Measurements from ENCODE around the gene TSPO2. TPM values are rescaled to one million over a fixed set of nuclear protein-coding genes. Genes with fewer than 3 reads are reported as not detected.

Gene TSPO2
- total RNA-seq, 4 donors from 2014 or later: not detected

GRCh38 chr6:41062056-41062455 is 19.8 kb downstream of the TSPO2 start:
- H3K36me3 ChIP-seq: peaks cover 0 to 64% (median 27%) of the 10 kb centered on the region in 4 donors
- no peaks in the 10 kb centered on the region for H3K9me3 ChIP-seq
- H3K4me3 ChIP-seq: no peak overlapping the region
- H3K4me1 ChIP-seq: peaks cover 33 to 63% (median 41%) of the 10 kb centered on the region in 4 donors
- no peaks in the 10 kb centered on the region for H3K27me3 ChIP-seq
- H3K27ac ChIP-seq (replicated peaks in 1 of 4): no peak overlapping the region
- 56% methylated on average over 1 of the region's 1 CpG for WGBS
- TF ChIP-seq POLR2AphosphoS5 (IDR thresholded peaks at IDR 0.05) (no peak), EP300 (IDR thresholded peaks at IDR 0.05) (no peak), POLR2A (IDR thresholded peaks at IDR 0.05; ENCODE audit: low read depth) (no peak)
- TF ChIP-seq, protein P1, sequence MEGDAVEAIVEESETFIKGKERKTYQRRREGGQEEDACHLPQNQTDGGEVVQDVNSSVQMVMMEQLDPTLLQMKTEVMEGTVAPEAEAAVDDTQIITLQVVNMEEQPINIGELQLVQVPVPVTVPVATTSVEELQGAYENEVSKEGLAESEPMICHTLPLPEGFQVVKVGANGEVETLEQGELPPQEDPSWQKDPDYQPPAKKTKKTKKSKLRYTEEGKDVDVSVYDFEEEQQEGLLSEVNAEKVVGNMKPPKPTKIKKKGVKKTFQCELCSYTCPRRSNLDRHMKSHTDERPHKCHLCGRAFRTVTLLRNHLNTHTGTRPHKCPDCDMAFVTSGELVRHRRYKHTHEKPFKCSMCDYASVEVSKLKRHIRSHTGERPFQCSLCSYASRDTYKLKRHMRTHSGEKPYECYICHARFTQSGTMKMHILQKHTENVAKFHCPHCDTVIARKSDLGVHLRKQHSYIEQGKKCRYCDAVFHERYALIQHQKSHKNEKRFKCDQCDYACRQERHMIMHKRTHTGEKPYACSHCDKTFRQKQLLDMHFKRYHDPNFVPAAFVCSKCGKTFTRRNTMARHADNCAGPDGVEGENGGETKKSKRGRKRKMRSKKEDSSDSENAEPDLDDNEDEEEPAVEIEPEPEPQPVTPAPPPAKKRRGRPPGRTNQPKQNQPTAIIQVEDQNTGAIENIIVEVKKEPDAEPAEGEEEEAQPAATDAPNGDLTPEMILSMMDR (IDR thresholded peaks at IDR 0.05): no peak
- DNase-seq (ENCODE audit: extremely low spot score): no peak
- intact Hi-C loops (cut with DNase I): no loop called here

DNA sequence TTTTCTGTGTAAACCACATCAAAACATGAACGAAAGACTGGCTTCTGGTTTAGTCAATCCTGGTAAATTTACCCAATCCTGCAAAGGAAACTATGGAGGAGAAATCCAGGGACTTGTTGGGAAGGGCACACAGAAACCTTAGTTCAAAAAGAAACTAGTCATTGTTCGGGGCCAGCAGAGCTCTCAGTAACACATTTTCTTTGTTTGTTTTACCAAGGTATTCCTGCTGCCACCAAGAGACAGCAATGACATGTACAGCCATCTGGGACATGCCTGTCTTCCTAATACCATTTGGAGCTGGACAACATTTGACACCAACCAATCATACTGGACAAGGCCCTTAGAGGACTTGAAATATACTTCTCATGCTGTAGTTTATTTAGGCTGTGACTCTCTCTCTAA is 21.6 kb downstream of the TSPO2 start:
- 63% methylated on average over 2 of the region's 2 CpGs for WGBS
- H3K4me3 ChIP-seq: no peak overlapping the region
- intact Hi-C loops (cut with DNase I): no loop called here
- H3K9me3 ChIP-seq: no peaks in the 10 kb centered on the region
- H3K4me1 ChIP-seq: peaks cover 28 to 50% (median 31%) of the 10 kb centered on the region in 4 donors
- H3K27me3 ChIP-seq: no peaks in the 10 kb centered on the region
- TF ChIP-seq POLR2A (IDR thresholded peaks at IDR 0.05; ENCODE audit: low read depth): no peak
- TF ChIP-seq EP300 (IDR thresholded peaks at IDR 0.05): no peak
- TF ChIP-seq, protein P1 (IDR thresholded peaks at IDR 0.05): no peak
- TF ChIP-seq POLR2AphosphoS5 (IDR thresholded peaks at IDR 0.05): no peak
- DNase-seq (ENCODE audit: extremely low spot score): no peak
- H3K36me3 ChIP-seq: peaks cover 0 to 68% (median 36%) of the 10 kb centered on the region in 4 donors
- H3K27ac ChIP-seq (replicated peaks in 1 of 4): peak overlapping the region in 2 of 4 donors; percentile 42 to 54

- no peak for DNase-seq (ENCODE audit: extremely low spot score)
- H3K27ac ChIP-seq (replicated peaks in 1 of 4): peak overlapping the region in 1 of 4 donors; percentile 54
- intact Hi-C loops (cut with DNase I): loop anchor here (5.0 kb wide), 1 partner anchor 38 kb away; no protein-coding TSS in a partner anchor
- no peaks in the 10 kb centered on the region for H3K27me3 ChIP-seq
- no peaks in the 10 kb centered on the region for H3K9me3 ChIP-seq
- H3K4me3 ChIP-seq: no peak overlapping the region
- H3K36me3 ChIP-seq: peaks cover 0 to 72% (median 44%) of the 10 kb centered on the region in 4 donors
- TF ChIP-seq, protein P1 (IDR thresholded peaks at IDR 0.05): no peak
- TF ChIP-seq POLR2AphosphoS5 (IDR thresholded peaks at IDR 0.05) (no peak), POLR2A (IDR thresholded peaks at IDR 0.05; ENCODE audit: low read depth) (no peak)
- WGBS: 88% methylated on average over 5 of the region's 5 CpGs
- H3K4me1 ChIP-seq: peaks cover 18 to 41% (median 23%) of the 10 kb centered on the region in 4 donors
Measured at GRCh38 chr6:41064841-41065240, 22.6 kb downstream of the TSPO2 start.

DNA sequence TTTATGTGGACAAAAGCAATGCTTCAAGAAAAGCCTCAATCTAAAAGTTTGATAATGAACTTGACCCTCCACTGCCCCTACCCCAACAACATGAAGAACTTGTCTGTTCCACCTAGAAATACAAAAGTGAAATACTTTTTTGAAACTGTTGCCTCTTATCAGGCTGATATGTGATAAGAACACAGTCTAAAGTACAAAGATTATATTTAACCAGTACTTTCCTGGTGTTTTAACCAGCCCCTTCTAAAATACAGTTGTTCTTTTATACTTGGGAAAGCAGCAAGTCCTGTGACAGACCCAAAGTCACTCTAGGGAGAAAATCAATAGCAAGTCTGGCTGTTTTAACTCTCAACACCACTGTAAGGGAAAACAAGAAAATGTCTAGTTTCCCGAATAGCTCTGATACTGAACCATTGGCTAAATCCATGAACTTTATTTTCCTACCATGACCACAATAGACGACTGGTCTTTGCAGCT is 23.3 kb downstream of the TSPO2 start:
- TF ChIP-seq, protein P1 (IDR thresholded peaks at IDR 0.05): no peak
- TF ChIP-seq POLR2AphosphoS5 (IDR thresholded peaks at IDR 0.05) (no peak), POLR2A (IDR thresholded peaks at IDR 0.05; ENCODE audit: low read depth) (no peak), EP300 (IDR thresholded peaks at IDR 0.05) (no peak)
- 92% methylated on average over 2 of the region's 2 CpGs for WGBS
- no peaks in the 10 kb centered on the region for H3K9me3 ChIP-seq
- no peak overlapping the region for H3K4me3 ChIP-seq
- intact Hi-C loops (cut with DNase I): loop anchor here (2.0 to 5.0 kb wide), 2 partner anchors 38 to 59 kb away; no protein-coding TSS in a partner anchor
- H3K27ac ChIP-seq (replicated peaks in 1 of 4): no peak overlapping the region
- no peaks in the 10 kb centered on the region for H3K27me3 ChIP-seq
- peaks cover 15 to 37% (median 25%) of the 10 kb centered on the region in 4 donors for H3K4me1 ChIP-seq
- no peak for DNase-seq (ENCODE audit: extremely low spot score)
- peaks cover 0 to 74% (median 46%) of the 10 kb centered on the region in 4 donors for H3K36me3 ChIP-seq

All from esophagus muscularis mucosa (tissue), 4 donors.